AML-193 (cell line): ENCODE results near the gene SLC47A2.

Source experiments
- DNase-seq, 2 experiments: peaks; one replicate each; lab custom pipeline; 2025; lab: John Stamatoyannopoulos, UW

Gene SLC47A2

GRCh38 chr17:19747159-19747719, 30.9 kb upstream of the SLC47A2 start:
- no peak for DNase-seq

DNA sequence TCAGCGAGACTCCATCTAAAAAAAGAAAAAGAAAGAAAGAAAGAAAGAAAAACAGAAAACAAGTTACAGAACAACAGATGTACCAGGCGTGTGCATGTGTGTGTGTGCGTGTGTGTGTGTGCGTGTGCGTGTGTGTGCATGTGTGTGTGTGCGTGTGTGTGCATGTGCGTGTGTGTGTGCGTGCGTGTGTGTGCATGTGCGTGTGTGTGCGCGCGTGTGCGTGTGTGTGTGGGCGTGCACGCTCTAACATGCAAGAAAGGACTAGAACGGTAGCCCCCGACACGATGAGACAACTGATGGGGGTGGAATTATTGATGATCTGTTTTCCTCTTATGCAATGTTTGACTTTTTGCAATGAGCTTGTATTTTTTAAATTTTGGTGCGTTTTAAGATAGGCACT, 30.1 kb upstream of the SLC47A2 start:
- no peak for DNase-seq

- DNase-seq = peak; percentile 8 to 14
Observed at GRCh38 chr17:19744922-19745757, 28.8 kb upstream of the SLC47A2 start.

- DNase-seq = no peak
Observed at GRCh38 chr17:19744492-19744891, 28.1 kb upstream of the SLC47A2 start.

DNA sequence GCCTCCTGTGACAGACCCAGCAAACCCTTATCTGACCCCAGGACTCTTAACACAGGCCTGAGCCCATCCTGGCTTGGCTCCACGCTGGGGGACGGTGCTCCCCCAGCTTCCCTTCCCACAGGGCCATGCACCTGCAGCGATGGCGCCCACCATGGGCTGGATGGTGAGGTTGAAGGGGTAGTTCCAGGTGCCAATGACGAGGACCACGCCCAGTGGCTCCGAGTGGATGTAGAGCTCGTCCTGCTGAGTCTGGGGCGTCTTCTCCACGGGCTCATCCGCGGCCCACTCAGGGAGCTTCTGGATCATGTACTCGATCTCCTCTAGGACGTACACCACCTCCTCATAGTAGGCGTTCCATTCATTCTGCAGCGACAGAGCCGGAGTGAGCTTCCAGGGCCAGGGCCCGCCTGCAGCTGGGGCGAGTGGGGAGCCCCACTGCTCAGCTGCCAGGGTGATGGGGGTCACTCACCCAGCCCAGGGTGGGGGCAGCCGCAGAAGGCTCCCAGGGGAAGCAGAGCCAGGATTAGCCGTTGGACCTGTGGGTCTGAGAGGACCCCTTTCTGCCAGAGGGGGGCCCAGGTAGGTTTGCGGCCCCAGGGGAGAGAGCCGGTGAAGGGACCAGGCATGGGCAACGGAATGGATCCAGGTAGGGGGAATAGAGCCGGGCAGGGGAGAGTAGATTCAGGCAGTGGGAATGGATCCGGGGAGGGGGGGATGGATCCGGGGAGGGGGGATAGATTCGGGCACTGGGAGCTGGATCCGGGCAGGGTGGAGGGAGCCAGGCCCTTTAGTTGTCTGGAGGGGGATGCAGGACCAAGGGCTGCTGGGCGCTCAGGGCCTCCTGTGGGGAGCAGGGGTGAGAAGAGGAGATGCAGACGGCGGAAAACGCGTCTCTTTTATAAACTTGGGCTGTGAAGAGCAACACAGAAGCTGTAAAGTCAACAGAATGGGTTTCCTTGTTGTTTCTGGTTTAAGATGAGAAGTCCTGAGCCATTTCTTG, 27.0 kb upstream of the SLC47A2 start:
- DNase-seq = no peak

GRCh38 chr17:19742495-19742894, 26.1 kb upstream of the SLC47A2 start:
- no peak for DNase-seq

- DNase-seq = no peak
Observed at GRCh38 chr17:19741832-19742457, 25.6 kb upstream of the SLC47A2 start.

DNA sequence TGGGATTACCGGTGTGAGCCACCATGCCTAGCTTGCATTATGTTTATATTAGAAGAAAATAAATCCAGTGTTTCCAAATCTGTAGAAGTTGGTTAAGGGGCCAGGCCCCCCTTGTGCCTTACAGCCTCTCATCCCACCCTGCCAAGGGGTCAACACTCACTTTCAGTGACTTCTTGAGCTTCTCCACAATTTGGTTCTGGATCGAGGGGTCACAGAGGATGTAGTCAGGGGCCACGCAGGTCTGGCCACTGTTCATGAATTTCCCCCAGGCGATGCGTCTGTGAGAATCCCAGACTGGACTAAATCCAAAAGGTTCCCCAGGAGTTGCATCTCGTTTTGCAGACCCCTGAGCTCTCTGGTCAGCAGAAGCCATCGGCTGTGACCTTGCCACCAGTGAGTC, 24.5 kb upstream of the SLC47A2 start:
- DNase-seq = no peak

GRCh38 chr17:19739241-19740201, 23.1 kb upstream of the SLC47A2 start:
- no peak for DNase-seq

DNA sequence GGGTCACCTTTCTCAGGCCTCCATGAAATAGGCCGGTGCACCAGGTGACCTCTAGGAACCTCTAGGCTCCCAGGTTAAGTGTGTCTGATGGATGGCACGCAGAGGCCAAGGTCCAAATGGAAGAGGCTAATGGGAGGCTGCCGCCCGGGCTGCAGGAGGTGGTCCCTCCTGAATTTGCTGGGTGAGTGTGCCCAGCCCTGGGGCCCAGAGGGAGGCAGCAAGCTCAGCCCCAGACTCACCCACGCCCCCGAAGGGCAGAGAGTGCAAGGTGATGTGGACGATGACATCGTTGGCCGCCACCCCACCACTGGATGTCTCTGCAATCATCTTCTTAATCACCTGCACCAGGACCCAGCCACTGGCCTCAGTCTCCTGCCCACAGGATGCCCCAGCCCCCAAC, 22.4 kb upstream of the SLC47A2 start:
- DNase-seq = no peak

- DNase-seq = no peak
Observed at GRCh38 chr17:19738073-19738449, 21.7 kb upstream of the SLC47A2 start.

GRCh38 chr17:19737305-19738072, 21.1 kb upstream of the SLC47A2 start:
- no peak for DNase-seq

GRCh38 chr17:19736071-19736470, 19.7 kb upstream of the SLC47A2 start:
- no peak for DNase-seq

GRCh38 chr17:19733953-19734526, 17.7 kb upstream of the SLC47A2 start:
- no peak for DNase-seq

DNA sequence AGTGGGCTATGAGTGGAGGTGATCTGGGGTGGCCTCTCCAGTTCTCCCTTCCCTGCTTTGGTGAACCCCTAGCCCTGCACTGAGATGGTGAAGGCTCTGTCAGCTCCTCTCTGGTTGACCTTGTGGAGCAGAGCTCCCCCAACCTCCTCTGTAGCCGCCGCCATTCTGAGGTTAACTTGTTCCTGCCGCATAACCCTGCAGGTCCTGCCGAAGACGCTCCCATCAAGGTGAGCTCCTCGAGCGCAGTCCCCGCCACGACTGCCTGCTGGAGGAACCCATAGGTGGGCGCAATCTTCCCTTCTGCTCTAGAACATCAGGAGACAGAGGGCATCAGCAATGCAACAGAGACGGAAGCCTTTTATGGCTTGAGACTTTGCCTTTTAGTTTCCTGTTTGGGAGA, 15.2 kb upstream of the SLC47A2 start:
- DNase-seq = no peak

- DNase-seq = no peak
Observed at GRCh38 chr17:19730843-19731242, 14.5 kb upstream of the SLC47A2 start.

DNA sequence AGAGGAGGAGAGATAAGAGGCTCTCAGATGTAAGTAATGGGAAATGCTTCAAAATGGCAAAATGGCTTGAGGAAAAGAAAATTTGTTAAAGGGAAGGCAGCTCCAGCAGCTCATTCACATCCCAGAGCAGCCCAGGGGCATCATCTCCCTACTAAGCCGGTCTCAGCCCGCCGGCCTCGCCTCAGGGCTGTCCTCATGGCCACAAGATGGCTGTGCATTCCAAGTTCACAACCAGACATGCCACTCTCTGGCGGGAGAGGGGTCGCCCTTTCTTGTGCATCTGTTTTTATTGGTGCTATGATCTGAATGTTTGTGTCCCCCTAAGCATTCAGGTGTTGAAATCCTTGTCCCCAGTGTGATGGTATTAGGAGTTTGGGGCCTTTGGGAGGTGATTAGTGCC, 13.5 kb upstream of the SLC47A2 start:
- DNase-seq = no peak

GRCh38 chr17:19728084-19728495, 11.7 kb upstream of the SLC47A2 start:
- DNase-seq = no peak

GRCh38 chr17:19727501-19728078, 11.2 kb upstream of the SLC47A2 start:
- no peak for DNase-seq
